Activated CD4-positive, alpha-beta T cell treated with anti-CD3 and anti-CD28 coated beads, Interleukin-2, Interleukin-4, amounts not matched to agents 100 ng/mL and 50 ng/mL, durations not matched to agents 16 hours and 8 hours (primary cell): ENCODE data around the gene ZNF669.

Experiments
- DNase-seq: peaks from one replicate; pipeline ENCODE4 v3.0.0-alpha.2; 2020; ENCODE audit warnings: low spot score

Gene ZNF669

DNA sequence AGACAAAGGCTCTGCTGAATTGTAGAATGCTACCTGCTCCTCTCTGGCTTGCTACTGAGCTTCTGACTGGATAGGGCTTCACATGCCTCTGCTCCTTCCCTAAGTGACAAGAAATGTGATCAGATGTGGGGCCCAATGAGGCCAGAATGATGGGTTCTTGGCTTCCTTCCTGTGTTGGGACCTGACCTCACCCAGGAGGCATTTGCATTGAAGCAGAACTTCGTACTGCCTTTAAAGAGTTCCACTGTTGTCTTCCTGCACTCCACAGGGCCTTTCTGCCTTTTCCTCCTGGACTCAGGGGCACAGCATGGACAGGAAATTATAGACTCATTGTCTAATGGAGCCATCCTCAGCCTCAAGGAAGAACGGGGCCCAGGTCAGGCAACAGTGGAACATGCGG lies 39.9 kb downstream of the ZNF669 start:
- no peak for DNase-seq

DNA sequence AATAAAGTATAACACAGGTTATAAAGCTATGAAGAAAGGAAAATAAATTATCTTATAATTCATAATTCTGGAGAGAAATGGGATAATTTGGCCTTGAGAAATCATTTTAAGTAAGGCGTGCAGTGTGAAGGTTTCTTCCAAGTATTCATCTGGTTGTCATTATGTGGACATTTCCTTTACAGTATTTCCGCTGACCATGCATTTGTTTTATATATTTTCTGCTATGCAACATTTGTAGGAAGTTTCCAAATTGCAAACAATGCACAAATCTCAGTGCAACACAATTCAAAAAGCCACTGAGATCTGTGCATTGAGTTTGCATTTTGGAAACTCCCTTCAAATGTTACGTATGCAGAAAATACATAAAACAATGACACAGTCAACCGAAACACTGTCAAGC lies 43.4 kb downstream of the ZNF669 start:
- no peak for DNase-seq

- no peak for DNase-seq
Measured at GRCh38 chr1:247056071-247056470, 48.1 kb downstream of the ZNF669 start.

DNA sequence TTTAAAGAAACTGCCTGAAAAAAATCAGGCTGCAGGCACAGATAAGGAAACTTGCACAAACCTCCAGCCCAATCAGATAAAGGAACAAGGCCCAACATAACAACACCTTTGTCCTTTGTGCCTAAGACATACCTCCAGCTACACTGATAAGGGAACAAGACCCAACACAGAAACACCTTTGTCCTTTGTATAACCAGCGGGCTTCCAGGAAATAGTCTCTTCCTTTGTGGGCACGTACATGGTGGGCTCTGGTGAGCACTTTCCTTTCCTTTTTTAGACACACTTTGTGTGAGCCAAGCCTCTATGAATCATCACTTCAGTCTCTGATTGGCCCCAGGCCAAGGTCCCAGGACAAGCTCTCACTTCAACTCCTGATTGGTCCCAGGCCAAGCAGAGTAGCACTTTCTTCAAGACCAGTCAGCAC lies 49.2 kb downstream of the ZNF669 start:
- DNase-seq, result no peak
